ENCODE measurements around the gene RELA.

Gene RELA

DNA sequence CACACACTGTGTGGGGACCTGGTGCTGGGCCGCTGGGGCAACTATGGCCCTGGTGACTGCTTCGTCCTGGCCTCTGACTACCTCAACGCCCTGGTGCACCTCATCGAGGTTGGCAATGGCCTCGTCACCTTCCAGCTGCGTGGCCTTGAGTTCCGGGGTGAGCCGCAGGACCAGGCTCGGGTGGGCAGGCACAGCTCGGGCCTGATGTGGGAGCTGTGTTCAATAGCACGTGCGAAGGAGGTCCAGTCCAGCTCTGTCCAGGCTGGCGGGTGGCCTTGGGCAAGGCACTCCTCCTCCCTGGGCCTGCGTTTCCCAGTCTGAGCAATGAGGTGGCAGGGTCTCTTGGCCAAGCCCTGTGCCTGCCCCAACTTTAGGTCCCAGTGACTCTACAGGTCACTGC, 33.1 kb downstream of the RELA start:
- no peak overlapping the region for H3K27ac ChIP-seq

GRCh38 chr11:65627202-65627601, 35.5 kb downstream of the RELA start:
- no peak overlapping the region for H3K27ac ChIP-seq
- TF ChIP-seq ZFX (IDR thresholded peaks at IDR 0.05) (no peak), CTCF (conservative IDR thresholded peaks at IDR 0.05) (no peak)

More for the DNA sequence above, 33.1 kb downstream of the RELA start:
- no peak for TF ChIP-seq CTCF (conservative IDR thresholded peaks at IDR 0.05)
- TF ChIP-seq ZFX (IDR thresholded peaks at IDR 0.05), result no peak

DNA sequence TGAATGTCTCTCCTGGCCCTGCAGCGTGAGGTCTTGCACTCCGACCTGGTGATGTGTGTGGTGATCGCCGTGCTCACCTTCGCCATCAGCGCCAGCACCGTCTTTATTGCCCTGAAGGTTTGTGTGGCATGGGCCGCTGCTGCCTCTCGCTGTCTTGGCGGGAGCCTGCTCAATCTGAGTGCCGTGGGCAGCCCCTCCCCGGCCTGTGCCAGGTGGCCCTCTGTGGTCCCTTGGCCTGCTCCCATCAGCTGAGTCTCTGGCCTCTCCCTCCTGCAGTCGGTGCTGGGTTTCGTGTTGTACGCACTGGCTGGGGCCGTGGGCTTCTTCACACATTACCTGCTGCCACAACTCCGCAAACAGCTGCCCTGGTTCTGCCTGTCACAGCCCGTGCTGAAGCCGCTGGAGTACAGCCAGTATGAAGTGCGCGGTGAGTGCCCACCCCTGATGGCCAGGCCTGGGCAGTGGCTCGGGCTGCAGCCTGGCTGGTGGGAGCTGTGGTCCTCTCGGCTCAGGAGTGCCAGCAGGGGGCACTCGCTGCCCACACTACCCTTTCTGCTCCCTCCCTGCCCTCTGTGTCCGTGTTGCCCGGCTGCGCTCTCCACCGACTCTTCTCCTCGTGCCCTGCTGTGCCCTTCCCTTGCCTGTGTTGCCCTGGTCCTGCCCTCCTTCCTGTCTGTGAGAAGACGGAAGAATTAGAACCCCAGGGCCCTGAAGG, 36.9 kb downstream of the RELA start:
- TF ChIP-seq ZFX (IDR thresholded peaks at IDR 0.05), result no peak
- no peak; the same call in 1 of the 2 replicates for TF ChIP-seq CTCF (conservative IDR thresholded peaks at IDR 0.05)
- no peak overlapping the region for H3K27ac ChIP-seq

GRCh38 chr11:65624931-65625627, 37.6 kb downstream of the RELA start:
- TF ChIP-seq ZFX (IDR thresholded peaks at IDR 0.05) (no peak), CTCF (conservative IDR thresholded peaks at IDR 0.05) (no peak)
- H3K27ac ChIP-seq, result no peak overlapping the region

DNA sequence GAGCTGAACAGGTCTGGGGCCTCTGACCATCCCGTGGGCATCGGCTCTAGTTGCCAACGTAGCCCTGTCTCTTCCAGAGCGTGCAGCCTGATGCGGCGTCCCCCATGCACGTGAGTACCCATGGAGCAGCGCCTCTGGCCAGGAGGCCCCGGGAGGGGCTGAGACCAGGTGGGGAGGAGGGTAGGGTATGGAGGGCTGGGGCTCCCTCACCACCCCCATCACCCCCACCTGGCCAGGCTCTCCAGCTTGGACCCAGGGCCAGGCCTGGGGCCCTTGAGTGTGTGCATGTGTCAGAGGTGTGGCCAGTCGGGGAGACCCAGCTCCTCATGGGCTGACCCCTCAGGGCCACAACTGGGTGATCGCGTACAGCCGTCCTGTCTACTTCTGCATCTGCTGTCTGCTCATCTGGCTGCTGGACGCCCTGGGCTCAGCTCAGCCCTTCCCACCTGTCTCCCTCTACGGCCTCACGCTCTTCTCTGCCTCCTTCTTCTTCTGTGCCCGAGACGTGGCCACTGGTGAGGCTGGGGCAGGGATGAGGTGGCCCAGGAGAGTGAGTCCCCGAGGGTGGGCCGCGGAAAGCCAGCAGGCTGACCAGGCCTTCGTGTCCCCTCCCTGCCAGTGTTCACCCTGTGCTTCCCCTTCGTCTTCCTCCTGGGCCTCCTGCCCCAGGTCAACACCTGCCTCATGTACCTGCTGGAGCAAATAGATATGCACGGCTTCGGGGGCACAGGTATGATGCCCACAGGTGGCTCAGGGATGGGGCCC, 38.7 kb downstream of the RELA start:
- no peak overlapping the region for H3K27ac ChIP-seq
- TF ChIP-seq CTCF (conservative IDR thresholded peaks at IDR 0.05), result no peak
- TF ChIP-seq ZFX (IDR thresholded peaks at IDR 0.05), result no peak

DNA sequence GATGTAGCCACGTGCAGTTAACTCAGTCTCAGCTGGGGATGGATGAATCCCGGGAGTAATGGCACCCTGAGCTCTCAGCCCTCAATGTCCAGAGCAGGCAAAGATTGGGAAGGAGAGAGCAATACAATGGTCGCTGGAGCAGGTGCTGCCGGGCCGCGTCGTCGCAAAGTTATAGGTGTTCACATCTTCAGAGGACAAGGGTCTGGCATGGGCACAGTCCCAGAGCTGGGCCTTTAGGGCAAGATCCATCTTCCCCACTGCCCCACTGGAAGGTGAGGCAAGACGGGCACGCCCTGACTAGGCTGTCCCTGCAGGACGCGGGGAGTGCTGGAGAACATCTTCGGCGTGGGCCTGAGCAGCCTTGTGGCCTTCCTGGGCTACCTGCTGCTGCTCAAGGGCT, 39.5 kb downstream of the RELA start:
- TF ChIP-seq ZFX (IDR thresholded peaks at IDR 0.05), result no peak
- no peak for TF ChIP-seq CTCF (conservative IDR thresholded peaks at IDR 0.05)
- H3K27ac ChIP-seq, result no peak overlapping the region

- H3K27ac ChIP-seq, result no peak overlapping the region
Measured at GRCh38 chr11:65622011-65622410, 40.7 kb downstream of the RELA start.

More at GRCh38 chr11:65622011-65622410, 40.7 kb downstream of the RELA start:
- TF ChIP-seq CTCF (conservative IDR thresholded peaks at IDR 0.05) (no peak), ZFX (IDR thresholded peaks at IDR 0.05) (no peak)

Measured in C4-2B (cell line).